Measurements from ENCODE around the gene PBX2.

GRCh38 chr6:32174416-32174815 lies 15.6 kb downstream of the PBX2 start:
- TF ChIP-seq, protein P1, sequence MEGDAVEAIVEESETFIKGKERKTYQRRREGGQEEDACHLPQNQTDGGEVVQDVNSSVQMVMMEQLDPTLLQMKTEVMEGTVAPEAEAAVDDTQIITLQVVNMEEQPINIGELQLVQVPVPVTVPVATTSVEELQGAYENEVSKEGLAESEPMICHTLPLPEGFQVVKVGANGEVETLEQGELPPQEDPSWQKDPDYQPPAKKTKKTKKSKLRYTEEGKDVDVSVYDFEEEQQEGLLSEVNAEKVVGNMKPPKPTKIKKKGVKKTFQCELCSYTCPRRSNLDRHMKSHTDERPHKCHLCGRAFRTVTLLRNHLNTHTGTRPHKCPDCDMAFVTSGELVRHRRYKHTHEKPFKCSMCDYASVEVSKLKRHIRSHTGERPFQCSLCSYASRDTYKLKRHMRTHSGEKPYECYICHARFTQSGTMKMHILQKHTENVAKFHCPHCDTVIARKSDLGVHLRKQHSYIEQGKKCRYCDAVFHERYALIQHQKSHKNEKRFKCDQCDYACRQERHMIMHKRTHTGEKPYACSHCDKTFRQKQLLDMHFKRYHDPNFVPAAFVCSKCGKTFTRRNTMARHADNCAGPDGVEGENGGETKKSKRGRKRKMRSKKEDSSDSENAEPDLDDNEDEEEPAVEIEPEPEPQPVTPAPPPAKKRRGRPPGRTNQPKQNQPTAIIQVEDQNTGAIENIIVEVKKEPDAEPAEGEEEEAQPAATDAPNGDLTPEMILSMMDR (IDR thresholded peaks at IDR 0.05), result no peak
- TF ChIP-seq POLR2A (IDR thresholded peaks at IDR 0.05), result no peak

All from lower leg skin (tissue), 3 donors.